Gastroesophageal sphincter (tissue), 3 donors: ENCODE data around the gene CEACAM16.

ENCODE experiments used
- CTCF ChIP-seq, 4 experiments: fragments of 200-600 bp in 2 of 4; fragments of 450-650 bp in 2 of 4; sonication (generic) in 1 of 4; IDR thresholded peaks; one replicate each; pipeline ENCODE4 v1.5.1; 2017 to 2019; ENCODE audit warnings: antibody characterized with exemption in 4 of 4, mild to moderate bottlenecking in 2 of 4, moderate library complexity in 2 of 4
- POLR2A ChIP-seq, 2 donors: fragments of 450-650 bp; IDR thresholded peaks; one replicate each; pipeline ENCODE4 v1.6.1; 2017; ENCODE audit warnings: antibody characterized with exemption in 2 of 2, mild to moderate bottlenecking in 2 of 2, moderate library complexity in 1 of 2

DNA sequence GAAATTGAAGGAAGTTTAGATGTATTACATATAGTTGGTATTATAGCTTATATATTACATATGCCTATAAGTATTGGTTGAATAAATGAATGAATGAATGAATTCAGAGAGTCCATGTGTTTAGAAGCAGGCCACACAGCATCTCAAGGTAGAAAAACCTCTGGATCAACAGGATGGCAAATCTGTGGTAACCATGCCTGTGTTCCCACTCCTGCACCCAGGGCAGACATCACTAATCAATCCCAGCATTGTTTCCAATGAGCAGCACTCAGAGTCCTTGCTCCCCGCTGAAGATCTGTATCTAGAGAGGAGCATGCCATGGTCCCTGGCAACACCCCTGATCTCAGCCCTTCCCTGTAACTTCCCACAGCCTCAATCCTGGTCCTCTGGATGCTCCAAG is 26.7 kb upstream of the CEACAM16 start:
- TF ChIP-seq POLR2A (IDR thresholded peaks at IDR 0.05): no peak
- no peak for TF ChIP-seq CTCF (IDR thresholded peaks at IDR 0.05)
